ENCODE measurements around the gene WHRN. TPM values are rescaled to one million over a fixed set of nuclear protein-coding genes. Genes with fewer than 3 reads are reported as not detected.

The WHRN gene
- total and polyA plus RNA-seq, 9 donors = 0.89 to 5.5 (median 3.3) TPM

GRCh38 chr9:114501796-114502682 lies 3.2 kb downstream of the WHRN start:
- DNase-seq = no peak
- 48% methylated on average over 4 of the region's 12 CpGs for WGBS (ENCODE audit: insufficient coverage)
- H3K36me3 ChIP-seq (ENCODE audit: control insufficient read depth, insufficient read depth, low read length) = no peaks in the 10 kb centered on the region
- H3K9me3 ChIP-seq (replicated peaks; ENCODE audit: control insufficient read depth, low read depth, low read length) = no peaks in the 10 kb centered on the region
- H3K4me1 ChIP-seq (ENCODE audit: control insufficient read depth, insufficient read depth, low read length) = peaks cover 22% of the 10 kb centered on the region
- H3K4me3 ChIP-seq (ENCODE audit: low read length) = no peak overlapping the region
- H3K27ac ChIP-seq (ENCODE audit: low read length) = peak overlapping the region; percentile 48
- peaks cover 35% of the 10 kb centered on the region for H3K27me3 ChIP-seq (ENCODE audit: control insufficient read depth, insufficient read depth, low read length)

DNA sequence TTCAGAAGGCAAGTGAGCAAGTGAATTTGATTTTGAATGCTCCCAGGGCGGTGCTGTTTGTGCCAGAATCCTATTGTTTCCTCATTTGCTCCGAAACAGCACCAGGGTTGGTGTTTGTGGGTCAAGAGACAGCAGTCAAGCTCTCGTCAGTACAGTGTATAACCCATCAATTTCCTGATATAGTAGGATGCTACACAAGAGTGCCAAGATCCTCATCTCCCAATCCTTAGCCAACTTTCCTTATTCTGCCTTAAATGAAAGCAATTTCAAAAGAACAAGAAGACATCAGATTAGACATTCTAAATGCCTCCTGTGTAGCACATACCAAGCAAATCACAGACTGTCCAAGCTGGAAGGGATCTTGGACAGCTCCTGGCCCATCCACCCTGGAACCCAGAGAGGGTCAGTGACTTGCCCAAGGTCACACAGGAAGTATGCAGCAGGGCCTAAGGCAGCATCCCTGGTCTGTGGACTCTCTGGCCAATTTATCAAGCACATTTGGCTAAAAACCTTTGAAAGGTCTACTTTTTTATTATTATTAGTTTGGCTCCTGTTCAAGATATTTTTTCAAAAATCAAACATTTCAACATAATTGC lies 4.5 kb downstream of the WHRN start:
- Histone ChIP-seq H3K4me1 (ENCODE audit: control insufficient read depth, insufficient read depth, low read length) (peaks cover 19% of the 10 kb centered on the region), H3K9me3 (replicated peaks; ENCODE audit: control insufficient read depth, low read depth, low read length) (no peaks in the 10 kb centered on the region), H3K27ac (ENCODE audit: low read length) (no peak overlapping the region), H3K4me3 (ENCODE audit: low read length) (no peak overlapping the region), H3K27me3 (ENCODE audit: control insufficient read depth, insufficient read depth, low read length) (peaks cover 28% of the 10 kb centered on the region), H3K36me3 (ENCODE audit: control insufficient read depth, insufficient read depth, low read length) (no peaks in the 10 kb centered on the region)
- DNase-seq = no peak
- 69% methylated on average over 2 of the region's 3 CpGs for WGBS (ENCODE audit: insufficient coverage)

GRCh38 chr9:114499941-114500696 lies 5.2 kb downstream of the WHRN start:
- peaks cover 27% of the 10 kb centered on the region for H3K27me3 ChIP-seq (ENCODE audit: control insufficient read depth, insufficient read depth, low read length)
- no peaks in the 10 kb centered on the region for H3K9me3 ChIP-seq (replicated peaks; ENCODE audit: control insufficient read depth, low read depth, low read length)
- no peak overlapping the region for H3K4me3 ChIP-seq (ENCODE audit: low read length)
- WGBS (ENCODE audit: insufficient coverage) = 79% methylated on average over 3 of the region's 9 CpGs
- no peak for DNase-seq
- no peak overlapping the region for H3K27ac ChIP-seq (ENCODE audit: low read length)
- H3K36me3 ChIP-seq (ENCODE audit: control insufficient read depth, insufficient read depth, low read length) = no peaks in the 10 kb centered on the region
- peaks cover 16% of the 10 kb centered on the region for H3K4me1 ChIP-seq (ENCODE audit: control insufficient read depth, insufficient read depth, low read length)

GRCh38 chr9:114499528-114499927 lies 5.7 kb downstream of the WHRN start:
- DNase-seq = no peak
- Histone ChIP-seq H3K36me3 (ENCODE audit: control insufficient read depth, insufficient read depth, low read length) (no peaks in the 10 kb centered on the region), H3K27ac (ENCODE audit: low read length) (no peak overlapping the region), H3K9me3 (replicated peaks; ENCODE audit: control insufficient read depth, low read depth, low read length) (no peaks in the 10 kb centered on the region), H3K4me3 (ENCODE audit: low read length) (no peak overlapping the region), H3K27me3 (ENCODE audit: control insufficient read depth, insufficient read depth, low read length) (peaks cover 26% of the 10 kb centered on the region), H3K4me1 (ENCODE audit: control insufficient read depth, insufficient read depth, low read length) (peaks cover 11% of the 10 kb centered on the region)
- 46% methylated on average over 6 of the region's 9 CpGs for WGBS (ENCODE audit: insufficient coverage)

DNA sequence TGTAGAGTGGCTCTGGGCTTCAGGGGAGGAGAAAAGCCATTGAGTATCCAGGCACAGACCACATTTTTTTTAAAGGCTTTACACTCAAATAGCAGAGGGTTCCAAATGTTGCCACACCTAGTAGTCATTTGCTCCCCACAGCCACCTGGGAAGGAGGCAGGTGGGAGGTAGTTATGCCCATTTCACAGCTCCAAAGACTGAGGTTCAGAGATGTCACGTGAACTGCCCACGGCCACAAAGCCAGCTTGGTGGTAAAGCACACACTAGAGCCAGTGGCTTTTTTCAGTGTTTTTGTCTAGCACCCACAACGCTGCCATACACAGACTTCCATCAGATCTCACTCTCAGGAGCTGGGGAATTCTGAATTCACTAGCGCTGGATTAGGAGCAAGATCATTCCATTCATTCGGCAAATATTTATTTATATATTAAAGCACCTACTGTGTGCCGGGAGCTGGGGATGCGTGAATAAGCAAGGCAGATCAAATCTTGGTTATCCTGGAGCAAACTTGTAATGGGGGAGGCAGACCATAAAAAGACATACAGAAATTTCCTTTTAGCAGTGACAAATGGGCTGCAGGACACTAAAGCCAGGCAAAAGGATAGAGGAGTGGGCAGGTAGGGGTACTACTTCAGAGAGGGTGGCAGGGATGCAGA lies 7.4 kb downstream of the WHRN start:
- Histone ChIP-seq H3K36me3 (ENCODE audit: control insufficient read depth, insufficient read depth, low read length) (no peaks in the 10 kb centered on the region), H3K9me3 (replicated peaks; ENCODE audit: control insufficient read depth, low read depth, low read length) (no peaks in the 10 kb centered on the region), H3K4me3 (ENCODE audit: low read length) (no peak overlapping the region), H3K27ac (ENCODE audit: low read length) (no peak overlapping the region), H3K4me1 (ENCODE audit: control insufficient read depth, insufficient read depth, low read length) (peaks cover 2% of the 10 kb centered on the region), H3K27me3 (ENCODE audit: control insufficient read depth, insufficient read depth, low read length) (peaks cover 17% of the 10 kb centered on the region)
- no peak for DNase-seq
- 100% methylated on average over 2 of the region's 7 CpGs for WGBS (ENCODE audit: insufficient coverage)

- peaks cover 17% of the 10 kb centered on the region for H3K27me3 ChIP-seq (ENCODE audit: control insufficient read depth, insufficient read depth, low read length)
- peaks cover 2% of the 10 kb centered on the region for H3K4me1 ChIP-seq (ENCODE audit: control insufficient read depth, insufficient read depth, low read length)
- H3K36me3 ChIP-seq (ENCODE audit: control insufficient read depth, insufficient read depth, low read length) = no peaks in the 10 kb centered on the region
- H3K27ac ChIP-seq (ENCODE audit: low read length) = no peak overlapping the region
- no peak overlapping the region for H3K4me3 ChIP-seq (ENCODE audit: low read length)
- 44% methylated on average over 1 of the region's 2 CpGs for WGBS (ENCODE audit: insufficient coverage)
- DNase-seq = peak; percentile 65
- no peaks in the 10 kb centered on the region for H3K9me3 ChIP-seq (replicated peaks; ENCODE audit: control insufficient read depth, low read depth, low read length)
These were observed 8.0 kb downstream of the WHRN start for GRCh38 chr9:114497236-114497635.

GRCh38 chr9:114496011-114496410 lies 9.3 kb downstream of the WHRN start:
- no peak for DNase-seq
- no peaks in the 10 kb centered on the region for H3K36me3 ChIP-seq (ENCODE audit: control insufficient read depth, insufficient read depth, low read length)
- no peak overlapping the region for H3K4me3 ChIP-seq (ENCODE audit: low read length)
- no peak overlapping the region for H3K27ac ChIP-seq (ENCODE audit: low read length)
- H3K9me3 ChIP-seq (replicated peaks; ENCODE audit: control insufficient read depth, low read depth, low read length) = no peaks in the 10 kb centered on the region
- peaks cover 2% of the 10 kb centered on the region for H3K4me1 ChIP-seq (ENCODE audit: control insufficient read depth, insufficient read depth, low read length)
- peaks cover 17% of the 10 kb centered on the region for H3K27me3 ChIP-seq (ENCODE audit: control insufficient read depth, insufficient read depth, low read length)
- no CpG with 5 or more reads among the region's 4 CpGs for WGBS (ENCODE audit: insufficient coverage)

- no peaks in the 10 kb centered on the region for H3K36me3 ChIP-seq (ENCODE audit: control insufficient read depth, insufficient read depth, low read length)
- WGBS (ENCODE audit: insufficient coverage) = 77% methylated on average over 9 of the region's 12 CpGs
- no peak overlapping the region for H3K4me3 ChIP-seq (ENCODE audit: low read length)
- peaks cover 2% of the 10 kb centered on the region for H3K4me1 ChIP-seq (ENCODE audit: control insufficient read depth, insufficient read depth, low read length)
- H3K27ac ChIP-seq (ENCODE audit: low read length) = no peak overlapping the region
- no peaks in the 10 kb centered on the region for H3K9me3 ChIP-seq (replicated peaks; ENCODE audit: control insufficient read depth, low read depth, low read length)
- DNase-seq = no peak
- H3K27me3 ChIP-seq (ENCODE audit: control insufficient read depth, insufficient read depth, low read length) = peaks cover 17% of the 10 kb centered on the region
These were observed 10.3 kb downstream of the WHRN start for GRCh38 chr9:114494776-114495569.

DNA sequence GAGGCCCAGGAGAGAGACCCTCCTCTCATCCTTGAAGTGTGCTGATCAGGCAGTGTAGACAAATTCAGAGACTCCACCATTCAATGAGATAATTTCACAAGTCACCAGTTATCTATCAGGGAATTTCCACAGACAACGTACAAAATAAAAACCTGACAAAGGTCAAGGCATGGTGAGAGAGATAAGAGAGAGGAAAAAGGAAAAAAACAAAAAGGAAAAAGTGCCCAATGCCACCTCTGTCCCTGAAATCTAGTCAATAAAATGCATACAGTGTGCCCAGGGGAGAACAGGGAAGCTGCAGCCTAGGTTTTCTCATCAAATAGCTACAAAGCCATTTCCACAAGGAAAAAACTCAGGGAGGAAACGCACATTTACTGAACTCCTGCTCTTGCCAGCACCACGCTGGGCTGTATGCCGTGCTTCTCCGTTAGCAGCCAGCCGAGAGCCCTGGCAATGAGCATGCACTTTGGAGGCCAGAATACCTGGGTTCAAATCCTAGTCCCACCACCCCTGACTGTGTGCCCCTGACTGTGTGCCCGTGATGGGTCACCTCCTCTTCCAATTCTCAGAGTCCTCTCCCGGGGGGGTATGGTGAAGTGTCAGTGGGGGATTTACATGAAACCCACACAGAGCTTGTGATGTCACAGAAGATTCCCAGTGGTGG lies 11.6 kb downstream of the WHRN start:
- Histone ChIP-seq H3K4me3 (ENCODE audit: low read length) (no peak overlapping the region), H3K9me3 (replicated peaks; ENCODE audit: control insufficient read depth, low read depth, low read length) (no peaks in the 10 kb centered on the region), H3K4me1 (ENCODE audit: control insufficient read depth, insufficient read depth, low read length) (no peaks in the 10 kb centered on the region), H3K27ac (ENCODE audit: low read length) (no peak overlapping the region), H3K27me3 (ENCODE audit: control insufficient read depth, insufficient read depth, low read length) (peaks cover 16% of the 10 kb centered on the region), H3K36me3 (ENCODE audit: control insufficient read depth, insufficient read depth, low read length) (no peaks in the 10 kb centered on the region)
- 48% methylated on average over 5 of the region's 8 CpGs for WGBS (ENCODE audit: insufficient coverage)
- no peak for DNase-seq
